ENCODE measurements around the gene ABCB6. TPM values are rescaled to one million over a fixed set of nuclear protein-coding genes. Genes with fewer than 3 reads are reported as not detected.
A peak's percentile ranks its signal among the peaks of the same experiment; 100 is the strongest.

Gene ABCB6
- total RNA-seq, 6 experiments from 2014 or later, result 12.5 to 16.5 (median 13.9) TPM

DNA sequence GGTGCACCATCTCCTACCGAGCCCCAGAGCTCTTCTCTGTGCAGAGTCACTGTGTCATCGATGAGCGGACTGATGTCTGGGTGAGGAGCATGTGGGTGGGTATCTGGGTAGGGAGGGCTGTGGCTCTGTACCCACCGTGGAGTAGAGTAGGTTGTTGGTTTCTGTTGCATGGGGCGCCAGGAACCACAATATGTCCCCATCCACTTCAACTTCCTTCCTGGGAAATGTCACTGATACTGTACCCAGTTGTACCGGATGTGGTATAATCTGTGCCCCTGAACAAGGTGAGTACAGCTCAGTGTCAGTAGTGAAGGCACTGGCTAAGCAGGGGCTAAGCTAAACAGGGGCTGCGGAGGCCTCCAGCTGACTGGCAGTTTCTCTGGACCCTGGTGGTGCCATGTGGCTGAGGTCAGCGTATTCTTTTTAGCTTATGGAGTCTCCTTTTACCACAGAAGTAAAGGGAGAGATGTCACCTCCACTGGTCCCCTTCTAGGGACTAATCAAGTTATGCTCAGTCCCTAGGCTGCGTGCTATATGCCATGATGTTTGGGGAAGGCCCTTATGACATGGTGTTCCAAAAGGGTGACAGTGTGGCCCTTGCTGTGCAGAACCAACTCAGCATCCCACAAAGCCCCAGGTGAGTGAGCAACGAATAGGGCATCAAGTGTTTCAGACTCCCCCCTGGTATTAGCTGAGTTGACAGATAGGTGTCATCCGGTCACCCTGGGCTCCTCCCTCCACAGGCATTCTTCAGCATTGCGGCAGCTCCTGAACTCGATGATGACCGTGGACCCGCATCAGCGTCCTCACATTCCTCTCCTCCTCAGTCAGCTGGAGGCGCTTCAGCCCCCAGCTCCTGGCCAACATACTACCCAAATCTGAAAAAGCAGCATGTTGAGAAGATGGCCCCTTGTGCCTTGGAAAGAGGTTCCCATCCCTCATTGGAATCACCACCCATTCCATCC, 29.2 kb upstream of the ABCB6 start:
- H3K4me1 Mint-ChIP-seq (ENCODE audit: low read depth), result peaks cover 57% of the 10 kb centered on the region
- H3K27me3 Mint-ChIP-seq (ENCODE audit: insufficient read depth), result peaks cover 3% of the 10 kb centered on the region
- H3K36me3 Mint-ChIP-seq (ENCODE audit: low read depth), result peaks cover 15% of the 10 kb centered on the region; the same call in 1 of the 2 replicates
- peak overlapping the region; percentile 96 for H3K27ac Mint-ChIP-seq
- TF ChIP-seq, protein P1, sequence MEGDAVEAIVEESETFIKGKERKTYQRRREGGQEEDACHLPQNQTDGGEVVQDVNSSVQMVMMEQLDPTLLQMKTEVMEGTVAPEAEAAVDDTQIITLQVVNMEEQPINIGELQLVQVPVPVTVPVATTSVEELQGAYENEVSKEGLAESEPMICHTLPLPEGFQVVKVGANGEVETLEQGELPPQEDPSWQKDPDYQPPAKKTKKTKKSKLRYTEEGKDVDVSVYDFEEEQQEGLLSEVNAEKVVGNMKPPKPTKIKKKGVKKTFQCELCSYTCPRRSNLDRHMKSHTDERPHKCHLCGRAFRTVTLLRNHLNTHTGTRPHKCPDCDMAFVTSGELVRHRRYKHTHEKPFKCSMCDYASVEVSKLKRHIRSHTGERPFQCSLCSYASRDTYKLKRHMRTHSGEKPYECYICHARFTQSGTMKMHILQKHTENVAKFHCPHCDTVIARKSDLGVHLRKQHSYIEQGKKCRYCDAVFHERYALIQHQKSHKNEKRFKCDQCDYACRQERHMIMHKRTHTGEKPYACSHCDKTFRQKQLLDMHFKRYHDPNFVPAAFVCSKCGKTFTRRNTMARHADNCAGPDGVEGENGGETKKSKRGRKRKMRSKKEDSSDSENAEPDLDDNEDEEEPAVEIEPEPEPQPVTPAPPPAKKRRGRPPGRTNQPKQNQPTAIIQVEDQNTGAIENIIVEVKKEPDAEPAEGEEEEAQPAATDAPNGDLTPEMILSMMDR (IDR thresholded peaks at IDR 0.05), result no peak
- no peak for DNase-seq
- no peaks in the 10 kb centered on the region for H3K9me3 Mint-ChIP-seq
- H3K4me3 Mint-ChIP-seq, result no peak overlapping the region

- H3K27ac Mint-ChIP-seq, result peak overlapping the region; percentile 97
- H3K27me3 Mint-ChIP-seq (ENCODE audit: insufficient read depth), result peaks cover 3% of the 10 kb centered on the region
- H3K4me1 Mint-ChIP-seq (ENCODE audit: low read depth), result peaks cover 43% of the 10 kb centered on the region
- no peak for DNase-seq
- H3K36me3 Mint-ChIP-seq (ENCODE audit: low read depth), result peaks cover 15% of the 10 kb centered on the region; the same call in 1 of the 2 replicates
- no peaks in the 10 kb centered on the region for H3K9me3 Mint-ChIP-seq
- TF ChIP-seq, protein P1 (IDR thresholded peaks at IDR 0.05), result no peak
- peak overlapping the region; percentile 97 for H3K4me3 Mint-ChIP-seq
Measured at GRCh38 chr2:219246559-219246958, 27.8 kb upstream of the ABCB6 start.

- no peak for DNase-seq
- Mint-ChIP-seq H3K9me3 (no peaks in the 10 kb centered on the region), H3K27me3 (ENCODE audit: insufficient read depth) (peaks cover 3% of the 10 kb centered on the region), H3K27ac (peak overlapping the region; percentile 97), H3K4me1 (ENCODE audit: low read depth) (peaks cover 37% of the 10 kb centered on the region), H3K36me3 (ENCODE audit: low read depth) (peaks cover 11% of the 10 kb centered on the region; the same call in 1 of the 2 replicates), H3K4me3 (peak overlapping the region; percentile 97)
- TF ChIP-seq, protein P1 (IDR thresholded peaks at IDR 0.05), result no peak
Measured at GRCh38 chr2:219245899-219246230, 27.1 kb upstream of the ABCB6 start.

DNA sequence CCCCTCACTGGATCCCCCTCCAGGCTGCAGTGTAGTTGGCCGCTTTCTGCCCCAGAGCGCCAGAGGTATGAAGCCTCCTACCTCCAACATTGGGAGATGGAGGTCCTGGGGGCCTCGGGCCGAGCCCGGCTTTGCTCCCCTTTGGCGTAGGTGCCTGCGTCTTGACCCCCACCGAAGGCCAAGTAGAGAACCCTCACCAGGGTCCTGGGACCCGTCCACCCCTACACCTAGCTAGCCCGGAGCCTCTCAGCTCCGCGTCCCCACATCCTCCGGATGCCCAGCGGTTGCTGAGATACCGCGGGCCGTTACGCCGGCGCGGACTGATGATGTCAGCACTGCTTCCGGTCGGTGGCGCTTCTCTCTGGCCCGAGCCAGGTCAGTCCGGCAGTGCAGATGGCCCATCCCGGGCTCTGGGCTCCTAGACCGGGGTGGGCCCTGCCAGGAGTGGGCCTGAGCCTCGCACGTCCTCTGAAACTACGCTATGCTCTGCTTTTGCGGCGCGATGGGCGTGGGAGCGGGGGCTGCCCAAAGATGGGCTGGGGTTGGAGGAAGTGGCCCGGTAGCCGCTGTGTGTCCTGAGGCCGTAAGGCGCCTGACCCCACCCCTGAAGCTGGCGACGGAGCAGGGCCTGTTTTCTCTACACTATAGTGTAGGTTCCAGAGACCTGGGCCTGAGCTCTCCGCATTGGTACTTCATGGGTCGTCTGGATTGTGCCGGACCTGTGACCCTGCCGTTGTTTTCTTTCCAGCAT, 26.6 kb upstream of the ABCB6 start, which contains the start of the genes GLB1L and STK16:
Gene GLB1L, minus strand, starts transcription at position 297 of the 751 bp plus-strand sequence. CDS start 1,871 bp downstream, outside the sequence.
Gene STK16, plus strand, starts transcription at position 332 of the 751 bp plus-strand sequence. CDS start 521 bp downstream, outside the sequence.
- Mint-ChIP-seq H3K4me3 (peak within 1 kb of the TSS; percentile 97), H3K27me3 (ENCODE audit: insufficient read depth) (peaks cover 3% of the 10 kb centered on the region; the same call in 1 of the 2 replicates), H3K27ac (peak within 1 kb of the TSS; percentile 97), H3K4me1 (ENCODE audit: low read depth) (peaks cover 31% of the 10 kb centered on the region), H3K9me3 (no peaks in the 10 kb centered on the region), H3K36me3 (ENCODE audit: low read depth) (peaks cover 6% of the 10 kb centered on the region; the same call in 1 of the 2 replicates)
- peak; percentile 92 for DNase-seq
- TF ChIP-seq, protein P1 (IDR thresholded peaks at IDR 0.05), result no peak

DNA sequence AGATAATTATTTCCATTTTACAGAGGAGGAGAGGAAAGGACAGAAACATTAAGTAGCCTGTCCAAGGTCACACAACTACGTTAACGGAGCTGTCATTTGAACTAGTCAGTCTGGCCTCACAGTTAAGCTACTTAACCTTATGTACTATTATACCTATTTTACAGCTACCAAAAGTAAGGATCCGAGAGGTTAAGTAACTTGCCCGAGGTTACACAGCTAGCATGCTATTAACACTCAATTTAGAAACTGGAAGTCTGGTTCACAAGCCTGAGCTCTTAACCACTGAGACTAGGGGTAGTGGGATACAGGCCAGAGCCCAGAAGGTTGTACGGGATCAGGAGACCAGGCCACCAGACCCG, 26.0 kb upstream of the ABCB6 start:
- Mint-ChIP-seq H3K36me3 (ENCODE audit: low read depth) (peaks cover under 1% of the 10 kb centered on the region; the same call in 1 of the 2 replicates), H3K27ac (peak overlapping the region; percentile 97), H3K9me3 (no peaks in the 10 kb centered on the region), H3K4me1 (ENCODE audit: low read depth) (peaks cover 26% of the 10 kb centered on the region), H3K27me3 (ENCODE audit: insufficient read depth) (peaks cover 3% of the 10 kb centered on the region; the same call in 1 of the 2 replicates), H3K4me3 (peak overlapping the region; percentile 97)
- TF ChIP-seq, protein P1 (IDR thresholded peaks at IDR 0.05), result no peak
- no peak for DNase-seq
